DND-41 (cell line): ENCODE results near the gene HHIPL2.
"Not testable (repeated sequence)": the region's sequence is repeated elsewhere in the genome, so short reads cannot be mapped to it uniquely, and the experiment has no call there.

Source experiments
- EZH2 ChIP-seq: IDR thresholded peaks from 3 replicates; pipeline ENCODE4 v1.6.1; 2012; ENCODE audit warnings: borderline replicate concordance, low read depth, mild to moderate bottlenecking, moderate library complexity, low read length, inconsistent platforms; ENCODE audit not compliant: severe bottlenecking
- TF ChIP-seq, protein P1 (sequence below): IDR thresholded peaks from 2 replicates; pipeline ENCODE4 v1.5.1; 2012; ENCODE audit warnings: borderline replicate concordance, low read length, moderate library complexity, mild to moderate bottlenecking; ENCODE audit not compliant: poor library complexity, severe bottlenecking; ENCODE audit errors: extremely low read depth

- TF ChIP-seq, protein P1, sequence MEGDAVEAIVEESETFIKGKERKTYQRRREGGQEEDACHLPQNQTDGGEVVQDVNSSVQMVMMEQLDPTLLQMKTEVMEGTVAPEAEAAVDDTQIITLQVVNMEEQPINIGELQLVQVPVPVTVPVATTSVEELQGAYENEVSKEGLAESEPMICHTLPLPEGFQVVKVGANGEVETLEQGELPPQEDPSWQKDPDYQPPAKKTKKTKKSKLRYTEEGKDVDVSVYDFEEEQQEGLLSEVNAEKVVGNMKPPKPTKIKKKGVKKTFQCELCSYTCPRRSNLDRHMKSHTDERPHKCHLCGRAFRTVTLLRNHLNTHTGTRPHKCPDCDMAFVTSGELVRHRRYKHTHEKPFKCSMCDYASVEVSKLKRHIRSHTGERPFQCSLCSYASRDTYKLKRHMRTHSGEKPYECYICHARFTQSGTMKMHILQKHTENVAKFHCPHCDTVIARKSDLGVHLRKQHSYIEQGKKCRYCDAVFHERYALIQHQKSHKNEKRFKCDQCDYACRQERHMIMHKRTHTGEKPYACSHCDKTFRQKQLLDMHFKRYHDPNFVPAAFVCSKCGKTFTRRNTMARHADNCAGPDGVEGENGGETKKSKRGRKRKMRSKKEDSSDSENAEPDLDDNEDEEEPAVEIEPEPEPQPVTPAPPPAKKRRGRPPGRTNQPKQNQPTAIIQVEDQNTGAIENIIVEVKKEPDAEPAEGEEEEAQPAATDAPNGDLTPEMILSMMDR = not testable (repeated sequence)
- TF ChIP-seq EZH2 = not testable (repeated sequence)
Observed at GRCh38 chr1:222476436-222476835, 71.5 kb downstream of the HHIPL2 start.
